HEK293T (cell line): Measurements from ENCODE around the gene CIP2A.

Source experiments
- ARNT ChIP-seq: fragments of 450-650 bp; IDR thresholded peaks from 2 replicates; pipeline ENCODE4 v1.6.1; 2017; ENCODE audit warnings: mild to moderate bottlenecking
- BHLHE40 ChIP-seq: fragments of 450-650 bp; IDR thresholded peaks from 2 replicates; pipeline ENCODE4 v1.6.1; 2016; ENCODE audit warnings: mild to moderate bottlenecking, moderate library complexity, borderline replicate concordance
- ELF4 ChIP-seq: fragments of 450-650 bp; IDR thresholded peaks from 2 replicates; pipeline ENCODE4 v1.6.1; 2017; ENCODE audit warnings: antibody characterized with exemption
- FOXA1 ChIP-seq: fragments of 450-650 bp; IDR thresholded peaks from 2 replicates; pipeline ENCODE4 v1.6.1; 2016; ENCODE audit warnings: mild to moderate bottlenecking
- FOXK2 ChIP-seq: fragments of 450-650 bp; IDR thresholded peaks from 2 replicates; pipeline ENCODE4 v1.6.1; 2016; ENCODE audit warnings: mild to moderate bottlenecking
- FOXM1 ChIP-seq: fragments of 450-650 bp; IDR thresholded peaks from 2 replicates; pipeline ENCODE4 v1.6.1; 2017; ENCODE audit warnings: mild to moderate bottlenecking, borderline replicate concordance
- HDGF ChIP-seq: fragments of 450-650 bp; IDR thresholded peaks from 2 replicates; pipeline ENCODE4 v1.6.1; 2017; ENCODE audit warnings: antibody characterized with exemption, borderline replicate concordance
- LEF1 ChIP-seq: fragments of 450-650 bp; IDR thresholded peaks from 2 replicates; pipeline ENCODE4 v1.6.1; 2017; ENCODE audit warnings: mild to moderate bottlenecking, borderline replicate concordance
- PKNOX1 ChIP-seq: fragments of 450-650 bp; IDR thresholded peaks from 2 replicates; pipeline ENCODE4 v1.6.1; 2016
- SP1 ChIP-seq: fragments of 450-650 bp; IDR thresholded peaks from 2 replicates; pipeline ENCODE4 v1.6.1; 2017
- SUZ12 ChIP-seq: fragments of 450-650 bp; IDR thresholded peaks from 2 replicates; pipeline ENCODE4 v1.6.1; 2016; ENCODE audit warnings: mild to moderate bottlenecking
- TARDBP ChIP-seq: fragments of 450-650 bp; IDR thresholded peaks from 2 replicates; pipeline ENCODE4 v1.6.1; 2016
- ZNF384 ChIP-seq: fragments of 450-650 bp; IDR thresholded peaks from 2 replicates; pipeline ENCODE4 v1.6.1; 2016

- TF ChIP-seq ELF4 (no peak), BHLHE40 (no peak), SP1 (no peak), ZNF384 (no peak), FOXA1 (no peak), PKNOX1 (no peak), TARDBP (no peak), SUZ12 (no peak), FOXK2 (no peak), ARNT (no peak), LEF1 (no peak), FOXM1 (no peak), HDGF (no peak)
Observed at GRCh38 chr3:108620250-108620649, 31.0 kb upstream of the CIP2A start.
